ENCODE data around the gene HLA-B.

HLA-B gene

DNA sequence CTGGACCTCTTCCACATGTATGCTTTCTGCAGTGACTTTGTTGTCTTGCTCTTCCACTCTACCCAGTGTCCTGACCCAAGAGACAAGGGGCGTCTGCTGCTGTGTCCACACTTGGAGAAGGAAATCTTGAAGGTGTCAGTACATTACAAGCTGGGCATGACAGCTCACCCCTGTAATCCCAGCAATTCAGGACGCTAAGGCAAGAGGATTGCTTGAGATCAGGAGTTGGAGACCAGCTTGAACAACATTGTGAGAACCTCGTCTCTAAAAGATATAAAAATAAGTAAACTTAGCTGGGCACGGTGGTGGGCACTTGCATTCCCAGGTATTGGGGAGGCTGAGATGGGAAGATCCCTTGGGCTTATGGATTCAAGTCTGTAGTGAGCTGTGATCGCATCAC lies 5.8 kb upstream of the HLA-B start:
- no peak for TF ChIP-seq RARB (CRISPR knock-in tag; IDR thresholded peaks at IDR 0.05)
- no peak for TF ChIP-seq BACH2 (CRISPR knock-in tag; IDR thresholded peaks at IDR 0.05; ENCODE audit: borderline replicate concordance)
- TF ChIP-seq ZNF565 (CRISPR knock-in tag; conservative IDR thresholded peaks at IDR 0.05; ENCODE audit: low read depth), result no peak
- TF ChIP-seq OSR1 (CRISPR knock-in tag; IDR thresholded peaks at IDR 0.05), result no peak
- TF ChIP-seq ZC3H10 (CRISPR knock-in tag; IDR thresholded peaks at IDR 0.05), result no peak
- TF ChIP-seq ZFP30 (CRISPR knock-in tag; IDR thresholded peaks at IDR 0.05), result no peak
- no peak for ATAC-seq

DNA sequence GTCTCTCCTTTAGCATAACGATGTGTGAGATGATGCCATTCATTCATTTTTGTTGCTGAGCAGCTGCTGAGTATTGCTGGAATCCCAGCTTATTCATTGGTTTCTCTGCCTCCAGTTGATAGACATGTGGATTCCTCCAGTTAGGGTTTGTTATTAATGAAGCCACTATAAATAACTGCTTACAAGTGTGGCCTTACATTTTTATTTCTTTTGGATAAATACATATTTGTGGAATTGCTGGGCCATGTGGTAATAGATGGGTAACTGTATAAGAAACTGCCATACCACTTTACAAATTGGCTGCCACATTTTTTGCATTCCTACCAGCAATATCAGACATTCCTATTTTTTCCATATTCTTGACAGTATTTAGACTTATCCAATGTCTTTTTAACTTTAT lies 2.6 kb upstream of the HLA-B start:
- TF ChIP-seq ZNF565 (CRISPR knock-in tag; conservative IDR thresholded peaks at IDR 0.05; ENCODE audit: low read depth), result no peak
- TF ChIP-seq, protein P1, sequence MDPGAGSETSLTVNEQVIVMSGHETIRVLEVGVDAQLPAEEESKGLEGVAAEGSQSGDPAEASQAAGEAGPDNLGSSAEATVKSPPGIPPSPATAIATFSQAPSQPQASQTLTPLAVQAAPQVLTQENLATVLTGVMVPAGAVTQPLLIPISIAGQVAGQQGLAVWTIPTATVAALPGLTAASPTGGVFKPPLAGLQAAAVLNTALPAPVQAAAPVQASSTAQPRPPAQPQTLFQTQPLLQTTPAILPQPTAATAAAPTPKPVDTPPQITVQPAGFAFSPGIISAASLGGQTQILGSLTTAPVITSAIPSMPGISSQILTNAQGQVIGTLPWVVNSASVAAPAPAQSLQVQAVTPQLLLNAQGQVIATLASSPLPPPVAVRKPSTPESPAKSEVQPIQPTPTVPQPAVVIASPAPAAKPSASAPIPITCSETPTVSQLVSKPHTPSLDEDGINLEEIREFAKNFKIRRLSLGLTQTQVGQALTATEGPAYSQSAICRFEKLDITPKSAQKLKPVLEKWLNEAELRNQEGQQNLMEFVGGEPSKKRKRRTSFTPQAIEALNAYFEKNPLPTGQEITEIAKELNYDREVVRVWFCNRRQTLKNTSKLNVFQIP (CRISPR knock-in tag; IDR thresholded peaks at IDR 0.05; ENCODE audit: borderline replicate concordance, low read depth), result no peak
- no peak for TF ChIP-seq ZNF70 (CRISPR knock-in tag; IDR thresholded peaks at IDR 0.05)
- TF ChIP-seq CSRNP3 (CRISPR knock-in tag; IDR thresholded peaks at IDR 0.05), result no peak
- TF ChIP-seq ZNF8 (CRISPR knock-in tag; IDR thresholded peaks at IDR 0.05), result no peak
- TF ChIP-seq ARNTL (CRISPR knock-in tag; IDR thresholded peaks at IDR 0.05; ENCODE audit: borderline replicate concordance, low read depth), result no peak
- TF ChIP-seq ZC3H10 (CRISPR knock-in tag; IDR thresholded peaks at IDR 0.05), result no peak
- no peak for TF ChIP-seq ZFP3 (CRISPR knock-in tag; IDR thresholded peaks at IDR 0.05)
- no peak for TF ChIP-seq TSHZ2 (CRISPR knock-in tag; IDR thresholded peaks at IDR 0.05)
- no peak for ATAC-seq

DNA sequence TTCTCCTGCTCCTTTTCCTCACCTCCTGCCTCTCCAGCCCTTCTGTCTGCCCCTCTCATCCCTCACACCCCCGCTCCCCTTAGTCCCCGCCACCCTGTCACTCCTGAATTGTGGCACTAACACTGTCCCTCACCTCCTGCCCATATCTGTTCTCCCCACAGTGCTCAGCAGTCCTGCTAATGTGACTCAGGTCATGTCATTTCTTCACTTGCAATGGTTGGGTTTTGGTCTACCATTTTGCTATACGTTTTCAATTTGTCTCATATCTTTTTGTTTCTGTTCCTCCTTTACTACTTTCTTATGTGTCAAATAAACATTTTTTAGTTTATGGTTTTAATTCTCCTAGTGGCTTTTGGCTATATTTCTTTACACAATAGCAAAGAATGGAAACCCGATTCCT lies 1.3 kb upstream of the HLA-B start:
- TF ChIP-seq, protein P2, sequence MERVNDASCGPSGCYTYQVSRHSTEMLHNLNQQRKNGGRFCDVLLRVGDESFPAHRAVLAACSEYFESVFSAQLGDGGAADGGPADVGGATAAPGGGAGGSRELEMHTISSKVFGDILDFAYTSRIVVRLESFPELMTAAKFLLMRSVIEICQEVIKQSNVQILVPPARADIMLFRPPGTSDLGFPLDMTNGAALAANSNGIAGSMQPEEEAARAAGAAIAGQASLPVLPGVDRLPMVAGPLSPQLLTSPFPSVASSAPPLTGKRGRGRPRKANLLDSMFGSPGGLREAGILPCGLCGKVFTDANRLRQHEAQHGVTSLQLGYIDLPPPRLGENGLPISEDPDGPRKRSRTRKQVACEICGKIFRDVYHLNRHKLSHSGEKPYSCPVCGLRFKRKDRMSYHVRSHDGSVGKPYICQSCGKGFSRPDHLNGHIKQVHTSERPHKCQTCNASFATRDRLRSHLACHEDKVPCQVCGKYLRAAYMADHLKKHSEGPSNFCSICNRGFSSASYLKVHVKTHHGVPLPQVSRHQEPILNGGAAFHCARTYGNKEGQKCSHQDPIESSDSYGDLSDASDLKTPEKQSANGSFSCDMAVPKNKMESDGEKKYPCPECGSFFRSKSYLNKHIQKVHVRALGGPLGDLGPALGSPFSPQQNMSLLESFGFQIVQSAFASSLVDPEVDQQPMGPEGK (CRISPR knock-in tag; IDR thresholded peaks at IDR 0.05; ENCODE audit: borderline replicate concordance), result no peak
- TF ChIP-seq TOX (CRISPR knock-in tag; IDR thresholded peaks at IDR 0.05; ENCODE audit: borderline replicate concordance) (no peak), BACH2 (CRISPR knock-in tag; IDR thresholded peaks at IDR 0.05; ENCODE audit: borderline replicate concordance) (no peak), SNAI2 (CRISPR knock-in tag; IDR thresholded peaks at IDR 0.05) (no peak), TSHZ2 (CRISPR knock-in tag; IDR thresholded peaks at IDR 0.05) (no peak), ZC3H10 (CRISPR knock-in tag; IDR thresholded peaks at IDR 0.05) (no peak)
- TF ChIP-seq, protein P3, sequence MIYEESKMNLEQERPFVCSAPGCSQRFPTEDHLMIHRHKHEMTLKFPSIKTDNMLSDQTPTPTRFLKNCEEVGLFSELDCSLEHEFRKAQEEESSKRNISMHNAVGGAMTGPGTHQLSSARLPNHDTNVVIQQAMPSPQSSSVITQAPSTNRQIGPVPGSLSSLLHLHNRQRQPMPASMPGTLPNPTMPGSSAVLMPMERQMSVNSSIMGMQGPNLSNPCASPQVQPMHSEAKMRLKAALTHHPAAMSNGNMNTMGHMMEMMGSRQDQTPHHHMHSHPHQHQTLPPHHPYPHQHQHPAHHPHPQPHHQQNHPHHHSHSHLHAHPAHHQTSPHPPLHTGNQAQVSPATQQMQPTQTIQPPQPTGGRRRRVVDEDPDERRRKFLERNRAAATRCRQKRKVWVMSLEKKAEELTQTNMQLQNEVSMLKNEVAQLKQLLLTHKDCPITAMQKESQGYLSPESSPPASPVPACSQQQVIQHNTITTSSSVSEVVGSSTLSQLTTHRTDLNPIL (CRISPR knock-in tag; IDR thresholded peaks at IDR 0.05; ENCODE audit: low read depth), result no peak
- no peak for ATAC-seq

Data from SK-N-SH treated with all-trans-retinoic acid at 6 μM for 48 hours (cell line).